ENCODE results near the gene KIF2C. TPM values are rescaled to one million over a fixed set of nuclear protein-coding genes. Genes with fewer than 3 reads are reported as not detected.
A peak's percentile ranks its signal among the peaks of the same experiment; 100 is the strongest.
"Not testable (repeated sequence)": the region's sequence is repeated elsewhere in the genome, so short reads cannot be mapped to it uniquely, and the experiment has no call there.

Gene KIF2C
- polyA plus RNA-seq, 3 donors: 0.13 to 0.29 (median 0.24) TPM

DNA sequence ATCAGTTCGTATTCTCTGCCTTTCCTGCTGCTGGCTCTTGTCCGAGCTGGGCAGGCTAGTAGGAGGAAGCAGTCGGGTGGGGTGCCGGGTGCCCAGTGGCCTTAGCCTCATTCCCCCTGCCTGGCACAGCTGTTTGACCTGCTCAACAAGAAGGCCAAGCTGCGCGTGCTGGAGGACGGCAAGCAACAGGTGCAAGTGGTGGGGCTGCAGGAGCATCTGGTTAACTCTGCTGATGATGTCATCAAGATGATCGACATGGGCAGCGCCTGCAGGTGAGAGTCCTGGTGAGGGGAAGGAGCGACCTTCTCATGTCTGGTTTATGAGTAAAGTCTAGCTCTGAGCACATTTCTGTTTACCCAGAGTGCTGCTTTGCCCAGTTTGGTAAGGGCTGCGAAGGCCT is 19.4 kb downstream of the KIF2C start:
- Histone ChIP-seq H3K36me3 (replicated peaks in 1 of 2; ENCODE audit: control insufficient read depth in 1 of 2, insufficient read depth in 2 of 2, low read length in 2 of 2) (peaks cover 80 to 97% of the 10 kb centered on the region in 2 donors), H3K4me1 (ENCODE audit: control insufficient read depth in 1 of 2, insufficient read depth in 2 of 2, low read length in 2 of 2) (no peaks in the 10 kb centered on the region), H3K27ac (ENCODE audit: low read depth in 1 of 2, low read length in 2 of 2) (no peak overlapping the region), H3K9me3 (replicated peaks in 1 of 2; ENCODE audit: control insufficient read depth in 1 of 2, insufficient read depth in 1 of 2, low read length in 2 of 2) (no peaks in the 10 kb centered on the region), H3K4me2 (replicated peaks; ENCODE audit: extremely low read depth, low read length, poor library complexity, severe bottlenecking) (no peak overlapping the region), H3K4me3 (replicated peaks in 1 of 3; ENCODE audit: low read depth in 2 of 3, low read length in 3 of 3) (no peak overlapping the region), H3K9ac (ENCODE audit: insufficient read depth, low read length, poor library complexity, severe bottlenecking) (no peak overlapping the region), H3K79me2 (ENCODE audit: insufficient read depth, low read length) (no peaks in the 10 kb centered on the region), H4K20me1 (ENCODE audit: insufficient read depth, low read length) (no peaks in the 10 kb centered on the region), H2AFZ (ENCODE audit: insufficient read depth, low read depth, low read length, poor library complexity, severe bottlenecking) (no peak overlapping the region), H3K27me3 (ENCODE audit: control insufficient read depth in 2 of 2, insufficient read depth in 2 of 2, low read length in 2 of 2) (no peaks in the 10 kb centered on the region)
- Mint-ChIP-seq H3K36me3 (peaks cover 73 to 95% of the 10 kb centered on the region in 2 donors), H3K4me1 (no peaks in the 10 kb centered on the region), H3K4me3 (no peak overlapping the region), H3K9me3 (no peaks in the 10 kb centered on the region), H3K27ac (peak overlapping the region in 2 of 7 donors; percentile 26 to 50), H3K27me3 (ENCODE audit: low read depth in 3 of 3) (peaks cover 0 to 1% (median 0%) of the 10 kb centered on the region in 3 donors)
- TF ChIP-seq, protein P1, sequence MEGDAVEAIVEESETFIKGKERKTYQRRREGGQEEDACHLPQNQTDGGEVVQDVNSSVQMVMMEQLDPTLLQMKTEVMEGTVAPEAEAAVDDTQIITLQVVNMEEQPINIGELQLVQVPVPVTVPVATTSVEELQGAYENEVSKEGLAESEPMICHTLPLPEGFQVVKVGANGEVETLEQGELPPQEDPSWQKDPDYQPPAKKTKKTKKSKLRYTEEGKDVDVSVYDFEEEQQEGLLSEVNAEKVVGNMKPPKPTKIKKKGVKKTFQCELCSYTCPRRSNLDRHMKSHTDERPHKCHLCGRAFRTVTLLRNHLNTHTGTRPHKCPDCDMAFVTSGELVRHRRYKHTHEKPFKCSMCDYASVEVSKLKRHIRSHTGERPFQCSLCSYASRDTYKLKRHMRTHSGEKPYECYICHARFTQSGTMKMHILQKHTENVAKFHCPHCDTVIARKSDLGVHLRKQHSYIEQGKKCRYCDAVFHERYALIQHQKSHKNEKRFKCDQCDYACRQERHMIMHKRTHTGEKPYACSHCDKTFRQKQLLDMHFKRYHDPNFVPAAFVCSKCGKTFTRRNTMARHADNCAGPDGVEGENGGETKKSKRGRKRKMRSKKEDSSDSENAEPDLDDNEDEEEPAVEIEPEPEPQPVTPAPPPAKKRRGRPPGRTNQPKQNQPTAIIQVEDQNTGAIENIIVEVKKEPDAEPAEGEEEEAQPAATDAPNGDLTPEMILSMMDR (IDR thresholded peaks at IDR 0.05): no peak
- intact Hi-C loops (cut with micrococcal nuclease): no loop called here
- DNase-seq: no peak
- 97% methylated on average over 11 of the region's 11 CpGs for WGBS (ENCODE audit: insufficient coverage)

GRCh38 chr1:44760876-44761275 is 21.2 kb downstream of the KIF2C start:
- Mint-ChIP-seq H3K9me3 (no peaks in the 10 kb centered on the region), H3K27me3 (ENCODE audit: low read depth in 3 of 3) (peaks cover 0 to 1% (median 0%) of the 10 kb centered on the region in 3 donors), H3K4me3 (no peak overlapping the region), H3K36me3 (peaks cover 58 to 91% of the 10 kb centered on the region in 2 donors), H3K27ac (no peak overlapping the region), H3K4me1 (no peaks in the 10 kb centered on the region)
- Histone ChIP-seq H3K4me1 (ENCODE audit: control insufficient read depth in 1 of 2, insufficient read depth in 2 of 2, low read length in 2 of 2) (no peaks in the 10 kb centered on the region), H2AFZ (ENCODE audit: insufficient read depth, low read depth, low read length, poor library complexity, severe bottlenecking) (no peak overlapping the region), H3K27ac (ENCODE audit: low read depth in 1 of 2, low read length in 2 of 2) (no peak overlapping the region), H3K4me2 (replicated peaks; ENCODE audit: extremely low read depth, low read length, poor library complexity, severe bottlenecking) (no peak overlapping the region), H3K27me3 (ENCODE audit: control insufficient read depth in 2 of 2, insufficient read depth in 2 of 2, low read length in 2 of 2) (no peaks in the 10 kb centered on the region), H3K36me3 (replicated peaks in 1 of 2; ENCODE audit: control insufficient read depth in 1 of 2, insufficient read depth in 2 of 2, low read length in 2 of 2) (peaks cover 64 to 89% of the 10 kb centered on the region in 2 donors), H3K79me2 (ENCODE audit: insufficient read depth, low read length) (no peaks in the 10 kb centered on the region), H3K4me3 (replicated peaks in 1 of 3; ENCODE audit: low read depth in 2 of 3, low read length in 3 of 3) (no peak overlapping the region), H3K9ac (ENCODE audit: insufficient read depth, low read length, poor library complexity, severe bottlenecking) (no peak overlapping the region), H4K20me1 (ENCODE audit: insufficient read depth, low read length) (no peaks in the 10 kb centered on the region), H3K9me3 (replicated peaks in 1 of 2; ENCODE audit: control insufficient read depth in 1 of 2, insufficient read depth in 1 of 2, low read length in 2 of 2) (no peaks in the 10 kb centered on the region)
- WGBS (ENCODE audit: insufficient coverage): 100% methylated on average over 2 of the region's 3 CpGs
- intact Hi-C loops (cut with micrococcal nuclease): no loop called here
- TF ChIP-seq, protein P1 (IDR thresholded peaks at IDR 0.05): no peak
- no peak for DNase-seq

GRCh38 chr1:44766421-44766820 is 26.8 kb downstream of the KIF2C start:
- intact Hi-C loops (cut with micrococcal nuclease); H3K4me2 ChIP-seq (replicated peaks; ENCODE audit: extremely low read depth, low read length, poor library complexity, severe bottlenecking); H3K9ac ChIP-seq (ENCODE audit: insufficient read depth, low read length, poor library complexity, severe bottlenecking); H3K9me3 Mint-ChIP-seq; H3K4me1 ChIP-seq (ENCODE audit: control insufficient read depth in 1 of 2, insufficient read depth in 2 of 2, low read length in 2 of 2); H3K4me3 ChIP-seq (replicated peaks in 1 of 3; ENCODE audit: low read depth in 2 of 3, low read length in 3 of 3); H3K27me3 ChIP-seq (ENCODE audit: control insufficient read depth in 2 of 2, insufficient read depth in 2 of 2, low read length in 2 of 2); H3K9me3 ChIP-seq (replicated peaks in 1 of 2; ENCODE audit: control insufficient read depth in 1 of 2, insufficient read depth in 1 of 2, low read length in 2 of 2); H2AFZ ChIP-seq (ENCODE audit: insufficient read depth, low read depth, low read length, poor library complexity, severe bottlenecking); H3K27ac ChIP-seq (ENCODE audit: low read depth in 1 of 2, low read length in 2 of 2); H3K4me3 Mint-ChIP-seq; H3K79me2 ChIP-seq (ENCODE audit: insufficient read depth, low read length); H3K27me3 Mint-ChIP-seq (ENCODE audit: low read depth in 3 of 3); H3K4me1 Mint-ChIP-seq; H4K20me1 ChIP-seq (ENCODE audit: insufficient read depth, low read length); DNase-seq: not testable (repeated sequence)
- Mint-ChIP-seq H3K36me3 (peaks cover 28 to 67% of the 10 kb centered on the region in 2 donors), H3K27ac (peak overlapping the region in 2 of 7 donors; percentile 15 to 25)
- WGBS (ENCODE audit: insufficient coverage): 98% methylated on average over 5 of the region's 6 CpGs
- H3K36me3 ChIP-seq (replicated peaks in 1 of 2; ENCODE audit: control insufficient read depth in 1 of 2, insufficient read depth in 2 of 2, low read length in 2 of 2): peaks cover 34 to 68% of the 10 kb centered on the region in 2 donors

Data from CD14-positive monocyte (primary cell).